H9 (cell line): ENCODE measurements around the gene ENKUR. TPM values are rescaled to one million over a fixed set of nuclear protein-coding genes. Genes with fewer than 3 reads are reported as not detected.

Source experiments
- DNase-seq: peaks from one replicate; pipeline ENCODE4 v3.0.0-alpha.2; 2017
- H2AFZ ChIP-seq: one replicate; pipeline ENCODE4 v1.6.1; 2013; ENCODE audit warnings: mild to moderate bottlenecking, low read length, control low read depth, moderate library complexity
- H2AK5ac ChIP-seq: 2 replicates; pipeline ENCODE4 v1.6.1; 2013; ENCODE audit warnings: low read length, control low read depth, mixed read lengths; ENCODE audit not compliant: insufficient read length
- H2BK120ac ChIP-seq: one replicate; pipeline ENCODE4 v1.6.1; 2013; ENCODE audit warnings: low read depth, mild to moderate bottlenecking, low read length, control low read depth, inconsistent platforms; ENCODE audit not compliant: poor library complexity, severe bottlenecking
- H2BK12ac ChIP-seq: 2 replicates; pipeline ENCODE4 v1.6.1; 2013; ENCODE audit warnings: low read length, control low read depth, mixed read lengths, low read depth; ENCODE audit not compliant: insufficient read length
- H2BK15ac ChIP-seq: 2 replicates; pipeline ENCODE4 v1.6.1; 2013; ENCODE audit warnings: low read depth, low read length, control low read depth
- H2BK20ac ChIP-seq: one replicate; pipeline ENCODE4 v1.6.1; 2013; ENCODE audit warnings: low read depth, mild to moderate bottlenecking, low read length, control low read depth, inconsistent platforms; ENCODE audit not compliant: poor library complexity, severe bottlenecking
- H2BK5ac ChIP-seq: 2 replicates; pipeline ENCODE4 v1.6.1; 2013; ENCODE audit warnings: low read length, control low read depth, mixed read lengths; ENCODE audit not compliant: insufficient read length
- H3K14ac ChIP-seq: 2 replicates; pipeline ENCODE4 v1.6.1; 2013; ENCODE audit warnings: low read length, control low read depth; ENCODE audit not compliant: insufficient read depth
- H3K18ac ChIP-seq: 2 replicates; pipeline ENCODE4 v1.6.1; 2013; ENCODE audit warnings: low read depth, mild to moderate bottlenecking, mixed read lengths, low read length, control low read depth; ENCODE audit not compliant: insufficient read length
- H3K23ac ChIP-seq: 2 replicates; pipeline ENCODE4 v1.6.1; 2013; ENCODE audit warnings: low read length, control low read depth, mixed read lengths, low read depth; ENCODE audit not compliant: insufficient read length
- H3K23me2 ChIP-seq: 2 replicates; pipeline ENCODE4 v1.6.1; 2013; ENCODE audit warnings: low read depth, mild to moderate bottlenecking, mixed read lengths, low read length, control low read depth; ENCODE audit not compliant: insufficient read length, poor library complexity, severe bottlenecking
- H3K27ac ChIP-seq: 2 replicates; pipeline ENCODE4 v1.5.1; 2013; ENCODE audit warnings: low read length, control low read depth, mixed read lengths, low read depth; ENCODE audit not compliant: insufficient read length
- H3K27me3 ChIP-seq: 2 replicates; pipeline ENCODE4 v1.6.1; 2013; ENCODE audit warnings: low read length, control low read depth, inconsistent platforms; ENCODE audit not compliant: insufficient read depth
- H3K4ac ChIP-seq: 2 replicates; pipeline ENCODE4 v1.6.1; 2013; ENCODE audit warnings: low read depth, mild to moderate bottlenecking, control low read depth, inconsistent platforms, low read length, moderate library complexity
- H3K4me1 ChIP-seq: 2 replicates; pipeline ENCODE4 v1.6.1; 2013; ENCODE audit warnings: low read length, control low read depth, inconsistent platforms; ENCODE audit not compliant: insufficient read depth
- H3K4me2 ChIP-seq: 2 replicates; pipeline ENCODE4 v1.6.1; 2013; ENCODE audit warnings: low read length, control low read depth, mixed read lengths; ENCODE audit not compliant: insufficient read length, insufficient read depth
- H3K56ac ChIP-seq: 2 replicates; pipeline ENCODE4 v1.6.1; 2013; ENCODE audit warnings: low read depth, mild to moderate bottlenecking, mixed read lengths, low read length, control low read depth; ENCODE audit not compliant: insufficient read length
- H3K79me1 ChIP-seq: 2 replicates; pipeline ENCODE4 v1.6.1; 2013; ENCODE audit warnings: low read depth, mild to moderate bottlenecking, moderate library complexity, low read length, control low read depth, inconsistent platforms; ENCODE audit not compliant: insufficient read depth, poor library complexity, severe bottlenecking
- H3K79me2 ChIP-seq: 2 replicates; pipeline ENCODE4 v1.6.1; 2013; ENCODE audit warnings: low read length, control low read depth, inconsistent platforms; ENCODE audit not compliant: insufficient read depth
- H3K9ac ChIP-seq: 2 replicates; pipeline ENCODE4 v1.6.1; 2013; ENCODE audit warnings: low read length, control low read depth, mixed read lengths; ENCODE audit not compliant: insufficient read length; ENCODE audit errors: extremely low read depth
- H3K9me3 ChIP-seq: one replicate; pipeline ENCODE4 v1.6.1; 2013; ENCODE audit warnings: low read depth, low read length, inconsistent platforms; ENCODE audit not compliant: control insufficient read depth
- H3T11ph ChIP-seq: one replicate; pipeline ENCODE4 v1.6.1; 2013; ENCODE audit warnings: mild to moderate bottlenecking, low read length, control low read depth, inconsistent platforms
- H4K20me1 ChIP-seq: one replicate; pipeline ENCODE4 v1.6.1; 2013; ENCODE audit not compliant: control insufficient read depth, insufficient read length, insufficient read depth
- H4K5ac ChIP-seq: 2 replicates; pipeline ENCODE4 v1.6.1; 2013; ENCODE audit warnings: low read depth, mild to moderate bottlenecking, mixed read lengths, low read length, control low read depth; ENCODE audit not compliant: insufficient read length
- H4K8ac ChIP-seq: replicated peaks from 2 replicates; pipeline ENCODE4 v1.6.1; 2013; ENCODE audit warnings: low read length, control low read depth, mixed read lengths, low read depth; ENCODE audit not compliant: insufficient read length
- H4K91ac ChIP-seq: 2 replicates; pipeline ENCODE4 v1.6.1; 2013; ENCODE audit warnings: low read depth, mild to moderate bottlenecking, moderate library complexity, mixed read lengths, low read length, control low read depth; ENCODE audit not compliant: insufficient read length
- H3K27ac Mint-ChIP-seq, 3 experiments: 2 replicates in 2 of 3; 3 replicates in 1 of 3; pipeline ENCODE4 v1.8.0; 2020 to 2021; ENCODE audit warnings: mixed read lengths in 3 of 3, mild to moderate bottlenecking in 1 of 3, moderate library complexity in 1 of 3
- H3K27me3 Mint-ChIP-seq: 2 replicates; pipeline ENCODE4 v1.8.0; 2021; ENCODE audit warnings: low read depth, mild to moderate bottlenecking, moderate library complexity, mixed read lengths
- H3K36me3 Mint-ChIP-seq, 3 experiments: 2 replicates in 2 of 3; 3 replicates in 1 of 3; pipeline ENCODE4 v1.8.0; 2020 to 2021; ENCODE audit warnings: low read depth in 3 of 3, mixed read lengths in 3 of 3; ENCODE audit not compliant: insufficient read depth in 1 of 3
- H3K4me1 Mint-ChIP-seq, 2 experiments: 2 replicates each; pipeline ENCODE4 v1.8.0; 2020; ENCODE audit warnings: mixed read lengths in 2 of 2
- H3K4me3 Mint-ChIP-seq, 2 experiments: 2 replicates in 1 of 2; 3 replicates in 1 of 2; pipeline ENCODE4 v1.8.0; 2020 to 2021; ENCODE audit warnings: mild to moderate bottlenecking in 2 of 2, mixed read lengths in 2 of 2, moderate library complexity in 1 of 2
- H3K9me3 Mint-ChIP-seq, 2 experiments: 2 replicates in 1 of 2; 3 replicates in 1 of 2; pipeline ENCODE4 v1.8.0; 2020; ENCODE audit warnings: mild to moderate bottlenecking in 2 of 2, mixed read lengths in 2 of 2, moderate library complexity in 1 of 2
- CTCF ChIP-seq: fragments of 200-600 bp; sonication (generic); conservative IDR thresholded peaks from 3 replicates; pipeline ENCODE4 v1.8.0; 2021; ENCODE audit warnings: antibody characterized with exemption, mild to moderate bottlenecking
- WGBS: extraction: QIAGEN DNeasy Blood & Tissue Kit; methylation state at CpG from one replicate; pipeline ENCODE4 v1.1.7; 2013; ENCODE audit warnings: missing lambda C conversion rate, low lambda C conversion rate, mixed read lengths; ENCODE audit not compliant: insufficient read length; ENCODE audit errors: extremely low coverage; 5-methylcytosine and 5-hydroxymethylcytosine counted together
- total RNA-seq: library from RNA; stranded (reverse); gene quantifications from 2 replicates; pipeline ENCODE4 v1.2.1, GENCODE V29; 2021

ENKUR gene
- total RNA-seq, 1 experiment from 2014 or later, result not detected

GRCh38 chr10:24935504-24936292 is 80.3 kb downstream of the ENKUR start:
- no peak overlapping the region for H3K27ac Mint-ChIP-seq

More at GRCh38 chr10:24935504-24936292, 80.3 kb downstream of the ENKUR start:
- Histone ChIP-seq H2AK5ac (no peak overlapping the region), H3K14ac (no peak overlapping the region), H3K23me2 (no peaks in the 10 kb centered on the region), H3K27me3 (no peaks in the 10 kb centered on the region), H4K20me1 (no peaks in the 10 kb centered on the region), H3K27ac (no peak overlapping the region), H2AFZ (no peak overlapping the region), H4K91ac (no peak overlapping the region), H3K4me1 (no peaks in the 10 kb centered on the region), H3K23ac (no peak overlapping the region), H3K9ac (no peak overlapping the region), H2BK20ac (no peak overlapping the region), H3K4me2 (no peak overlapping the region), H3T11ph (no peak overlapping the region), H2BK120ac (no peak overlapping the region), H4K5ac (no peak overlapping the region), H3K79me1 (no peaks in the 10 kb centered on the region), H3K79me2 (no peaks in the 10 kb centered on the region), H3K4ac (no peak overlapping the region), H2BK5ac (no peak overlapping the region), H3K9me3 (no peaks in the 10 kb centered on the region), H4K8ac (no peak overlapping the region), H2BK15ac (no peak overlapping the region), H3K18ac (no peak overlapping the region), H2BK12ac (no peak overlapping the region), H3K56ac (no peak overlapping the region)
- no CpG with 5 or more reads among the region's 8 CpGs for WGBS
- Mint-ChIP-seq H3K36me3 (peaks cover 7 to 20% (median 11%) of the 10 kb centered on the region in 3 experiments; a peak in 5 of 7 replicates), H3K9me3 (peaks cover 4 to 8% of the 10 kb centered on the region in 2 experiments; a peak in 3 of 5 replicates), H3K4me3 (no peak overlapping the region), H3K27me3 (no peaks in the 10 kb centered on the region), H3K4me1 (peaks cover 0 to 3% of the 10 kb centered on the region in 2 experiments; a peak in 2 of 4 replicates)
- no peak for DNase-seq
- TF ChIP-seq CTCF, result no peak

Other genes with a start within 250 kb of the ENKUR start
- 6.8 and 7.5 TPM in 2 replicates for gene PRTFDC1, start 63.6 kb downstream of the ENKUR start, total RNA-seq
- 3.9 and 4.2 TPM in 2 replicates for gene THNSL1, start 454 bp upstream of the ENKUR start, total RNA-seq
- gene GPR158, start 158.8 kb upstream of the ENKUR start, total RNA-seq, result 0.24 and 0.33 TPM in 2 replicates